ENCODE results near the gene EYA2.
"Not testable (repeated sequence)": the region's sequence is repeated elsewhere in the genome, so short reads cannot be mapped to it uniquely, and the experiment has no call there.

EYA2 gene

GRCh38 chr20:46897328-46897880 is 2.8 kb downstream of the EYA2 start:
- no peak for DNase-seq

GRCh38 chr20:46898423-46898822 is 3.8 kb downstream of the EYA2 start:
- DNase-seq: peak; percentile 16

GRCh38 chr20:46899621-46900020 is 5.0 kb downstream of the EYA2 start:
- DNase-seq: no peak

- no peak for DNase-seq
Measured at GRCh38 chr20:46900086-46900485, 5.4 kb downstream of the EYA2 start.

GRCh38 chr20:46900826-46901225 is 6.2 kb downstream of the EYA2 start:
- no peak for DNase-seq

GRCh38 chr20:46901638-46902037 is 7.0 kb downstream of the EYA2 start:
- no peak for DNase-seq

GRCh38 chr20:46903256-46903655 is 8.6 kb downstream of the EYA2 start:
- DNase-seq: no peak

GRCh38 chr20:46903937-46904336 is 9.3 kb downstream of the EYA2 start:
- no peak for DNase-seq

GRCh38 chr20:46905364-46906125 is 10.9 kb downstream of the EYA2 start:
- DNase-seq: no peak

GRCh38 chr20:46913329-46914044 is 18.8 kb downstream of the EYA2 start:
- DNase-seq: no peak

GRCh38 chr20:46914789-46915379 is 20.2 kb downstream of the EYA2 start:
- DNase-seq: no peak

GRCh38 chr20:46915575-46916257 is 21.1 kb downstream of the EYA2 start:
- no peak for DNase-seq

GRCh38 chr20:46916258-46916603 is 21.6 kb downstream of the EYA2 start:
- no peak for DNase-seq

GRCh38 chr20:46917155-46917554 is 22.5 kb downstream of the EYA2 start:
- no peak for DNase-seq

- DNase-seq: no peak
Measured at GRCh38 chr20:46920114-46920513, 25.5 kb downstream of the EYA2 start.

GRCh38 chr20:46922841-46923240 is 28.2 kb downstream of the EYA2 start:
- DNase-seq: not testable (repeated sequence)

GRCh38 chr20:46923550-46923949 is 28.9 kb downstream of the EYA2 start:
- DNase-seq: no peak

GRCh38 chr20:46928580-46929132 is 34.0 kb downstream of the EYA2 start:
- DNase-seq: no peak

GRCh38 chr20:46929902-46930301 is 35.3 kb downstream of the EYA2 start:
- DNase-seq: no peak

GRCh38 chr20:46930640-46931339 is 36.1 kb downstream of the EYA2 start:
- no peak for DNase-seq

- no peak for DNase-seq
Measured at GRCh38 chr20:46931699-46932098, 37.1 kb downstream of the EYA2 start.

- not testable (repeated sequence) for DNase-seq
Measured at GRCh38 chr20:46932439-46932838, 37.8 kb downstream of the EYA2 start.
